CMK (cell line): ENCODE data around the gene DUSP14.
"Not testable (repeated sequence)": the region's sequence is repeated elsewhere in the genome, so short reads cannot be mapped to it uniquely, and the experiment has no call there.

ENCODE experiments used
- DNase-seq: peaks from one replicate; pipeline ENCODE4 v3.0.0-alpha.2; 2010; ENCODE audit warnings: low read depth

The DUSP14 gene

DNA sequence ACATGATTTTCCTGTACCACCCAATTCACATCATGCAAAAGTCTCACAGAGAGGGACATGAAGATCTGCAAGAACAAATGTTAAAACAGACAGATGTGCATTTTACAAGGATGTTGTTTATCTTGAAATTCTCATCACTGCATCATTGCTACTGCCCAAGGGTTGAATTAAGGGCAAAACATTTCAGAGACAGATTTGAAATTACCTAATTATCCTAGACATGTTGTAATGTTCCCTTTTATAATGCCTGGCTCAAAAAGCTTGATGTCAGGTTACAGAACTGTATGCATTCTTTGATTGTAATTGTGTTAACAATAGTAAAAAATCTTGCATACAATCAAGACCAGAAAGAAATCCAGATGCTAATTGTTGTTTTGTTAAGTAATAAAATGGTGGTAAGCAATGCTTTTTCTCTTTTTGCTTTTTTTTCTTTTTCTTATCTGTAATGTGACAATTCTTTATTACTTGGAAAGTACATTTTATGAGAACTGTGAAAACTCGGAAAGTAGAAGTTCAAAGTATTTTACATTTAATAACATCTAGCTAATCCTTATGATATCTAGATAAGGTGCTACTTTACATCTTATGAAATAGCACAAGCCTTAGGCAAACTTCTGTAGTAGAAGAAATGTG is 3.6 kb upstream of the DUSP14 start:
- no peak for DNase-seq

DNA sequence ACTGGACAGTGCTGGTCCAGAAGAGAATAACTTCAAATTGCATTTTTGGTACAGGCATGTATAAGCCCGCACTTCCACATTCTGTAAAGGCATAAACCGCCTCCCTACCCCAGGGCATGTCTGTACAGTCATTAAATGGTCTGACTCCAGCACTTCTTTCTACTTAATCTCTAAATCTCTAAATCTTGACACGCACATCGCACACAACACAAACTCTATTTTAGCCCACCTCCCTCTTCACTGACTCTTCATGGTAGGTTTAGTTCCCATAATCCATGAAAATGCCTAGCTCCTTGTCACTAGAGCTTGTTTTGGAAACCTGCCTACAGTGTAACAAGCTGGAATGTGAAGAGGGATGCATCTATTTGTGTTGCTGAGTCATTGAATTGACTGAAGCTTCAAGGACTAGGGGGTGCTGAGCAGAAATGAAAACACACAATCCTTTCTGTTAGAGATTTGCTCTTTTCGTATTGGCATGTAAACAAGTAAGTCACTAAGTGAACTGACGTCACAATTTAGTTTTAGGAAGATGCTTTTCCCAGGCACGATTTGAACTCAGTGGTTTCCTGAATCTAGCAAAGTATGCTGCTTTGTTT is 1.6 kb upstream of the DUSP14 start:
- DNase-seq: no peak

- DNase-seq: no peak
Observed at GRCh38 chr17:37488607-37489196, 989 bp upstream of the DUSP14 start.

DNA sequence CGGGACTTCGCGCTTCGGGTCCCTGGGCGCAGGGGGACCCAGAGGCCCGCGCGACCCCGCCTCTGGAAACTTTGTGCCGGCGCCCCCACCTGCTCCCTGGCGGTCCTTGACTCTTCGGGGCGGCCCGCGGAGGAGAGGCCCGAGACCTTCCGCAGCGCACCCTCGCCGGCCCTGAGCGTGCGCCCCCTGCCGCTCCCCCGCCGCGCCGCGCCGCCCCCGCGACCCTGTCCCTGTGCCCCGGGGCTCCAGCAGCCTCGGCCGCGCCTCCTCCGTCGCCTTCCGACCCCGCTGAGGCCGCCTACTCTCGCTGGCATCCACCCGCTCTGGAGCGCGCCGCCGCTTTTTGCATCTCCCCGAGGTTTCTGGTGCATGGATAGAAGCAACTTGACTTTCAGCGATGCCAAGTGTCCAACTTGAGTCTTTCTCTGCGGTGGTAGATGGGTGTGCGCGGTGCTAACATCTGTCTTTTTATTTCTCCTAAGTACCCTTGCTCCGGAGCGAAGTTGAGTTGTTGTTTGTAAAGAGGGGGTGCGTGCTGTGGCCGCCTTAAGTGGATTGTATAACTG is 414 bp downstream of the DUSP14 start:
- DNase-seq: peak; percentile 30

GRCh38 chr17:37490638-37491614 is 1.2 kb downstream of the DUSP14 start:
- DNase-seq: no peak

- DNase-seq: no peak
Observed at GRCh38 chr17:37492167-37492566, 2.5 kb downstream of the DUSP14 start.

DNA sequence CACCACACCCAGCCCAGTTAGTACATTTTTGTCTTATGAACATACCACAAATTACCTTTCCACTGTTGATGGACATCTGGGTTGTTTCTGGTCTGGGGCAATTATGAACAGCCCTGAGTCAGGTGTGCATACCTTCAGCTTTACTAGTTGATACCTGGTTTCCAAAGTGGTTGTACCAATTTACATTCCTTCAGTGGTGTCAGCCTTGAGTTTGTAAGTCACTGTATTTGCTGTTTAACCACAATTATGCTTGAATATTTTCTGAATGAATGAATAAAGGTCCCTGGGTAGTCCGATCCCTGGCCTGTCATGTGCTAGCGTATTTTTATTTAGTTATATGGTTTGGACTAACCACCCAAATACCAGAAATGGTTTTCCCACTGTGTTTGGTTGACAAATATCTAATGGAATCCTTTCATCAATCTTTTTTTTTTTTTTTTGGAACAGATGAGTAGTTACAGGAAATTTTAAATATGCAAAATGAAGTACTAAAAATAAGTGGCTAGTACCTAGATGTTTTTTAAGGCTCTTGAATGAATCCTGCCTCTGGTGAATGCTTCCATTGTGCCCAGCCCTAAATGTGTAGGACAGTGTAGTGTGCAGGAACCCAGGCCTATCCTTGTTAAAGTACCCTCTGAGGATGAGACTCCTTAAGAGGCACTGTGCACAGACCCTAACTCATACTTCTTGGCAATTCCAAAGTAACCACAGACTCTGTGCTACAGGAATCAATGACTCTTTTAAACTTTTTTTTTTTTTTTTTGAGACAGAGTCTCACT is 3.7 kb downstream of the DUSP14 start:
- no peak for DNase-seq

GRCh38 chr17:37494401-37494831 is 4.7 kb downstream of the DUSP14 start:
- no peak for DNase-seq

DNA sequence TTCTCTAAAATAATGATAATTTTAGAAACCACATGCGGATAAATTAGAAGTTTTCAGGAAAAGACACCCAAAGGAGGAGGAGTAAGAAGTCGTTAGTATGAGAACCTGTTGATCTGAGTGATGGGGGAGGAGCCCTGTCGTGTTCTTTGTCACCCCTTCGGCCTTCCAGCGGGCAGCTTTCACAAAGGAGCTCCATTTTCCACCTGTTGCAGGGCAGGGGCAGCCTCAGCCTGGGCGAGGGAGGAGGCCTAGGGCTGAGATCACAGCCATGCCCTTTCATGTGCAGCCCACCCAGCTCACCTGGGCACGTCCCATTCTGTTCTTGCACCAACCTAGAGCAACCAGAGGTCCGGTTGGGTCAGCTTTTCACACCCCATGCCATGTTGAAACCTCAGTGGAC is 5.3 kb downstream of the DUSP14 start:
- no peak for DNase-seq

DNA sequence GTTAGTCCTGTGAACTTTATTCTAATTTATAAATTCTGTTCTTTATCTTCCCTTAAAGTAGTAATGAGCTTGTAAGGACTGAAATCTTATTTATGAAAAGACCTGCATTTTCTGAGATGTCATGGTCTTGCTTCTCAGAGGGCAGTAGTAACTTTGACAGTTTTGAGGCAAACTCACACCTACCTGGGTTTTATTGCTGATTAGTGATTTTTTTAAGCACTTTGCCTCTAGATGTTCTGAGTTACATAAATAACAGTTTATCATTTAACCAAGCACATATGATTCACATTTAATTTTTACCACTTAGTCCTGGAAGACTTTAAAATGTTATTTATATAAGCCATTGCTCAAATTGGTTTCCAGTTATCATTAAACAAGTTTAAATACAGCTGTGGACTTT is 10.7 kb downstream of the DUSP14 start:
- DNase-seq: no peak

DNA sequence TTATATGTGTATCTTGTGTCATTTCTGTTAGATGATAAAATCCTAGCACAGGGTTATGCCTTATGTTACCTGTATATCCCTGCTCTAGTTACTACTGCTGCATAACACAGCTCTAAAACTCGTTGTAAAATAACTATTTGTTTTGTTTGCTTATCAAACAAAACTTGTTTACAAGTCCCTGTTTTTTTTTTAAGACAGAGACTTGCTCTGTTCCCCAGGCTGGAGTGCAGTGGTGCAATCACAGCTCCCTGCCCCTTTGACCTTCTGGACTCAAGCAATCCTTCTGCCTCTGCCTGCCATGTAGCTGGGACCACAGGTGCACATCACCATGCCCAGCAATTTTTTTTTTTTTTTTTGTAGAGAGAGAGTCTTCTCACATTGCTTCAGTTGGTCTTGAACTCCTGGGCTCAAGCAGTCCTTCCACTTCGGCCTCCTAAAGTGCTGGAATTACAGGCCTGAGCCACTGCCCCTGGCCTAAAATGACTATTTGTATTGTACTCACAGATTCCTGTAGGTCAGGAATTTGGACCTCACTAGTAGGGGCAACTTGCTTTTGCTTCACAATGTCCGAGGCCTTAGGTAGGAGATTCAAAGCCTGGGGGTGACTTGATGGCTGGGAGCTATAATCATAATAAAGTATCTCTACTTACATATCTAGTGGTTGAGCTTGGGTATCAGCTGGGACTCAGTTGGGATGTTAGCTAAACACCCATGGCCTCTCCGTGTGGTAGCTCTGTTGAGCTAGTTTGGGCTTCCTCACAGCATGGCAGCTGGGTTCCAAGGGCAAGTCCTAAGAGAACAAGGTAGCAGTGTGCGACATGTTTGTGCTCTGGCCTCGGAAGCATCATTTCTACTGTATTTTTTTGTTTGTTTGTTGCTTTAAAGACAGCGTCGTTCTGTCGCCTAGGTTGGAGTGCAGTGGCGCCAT is 12.6 kb downstream of the DUSP14 start:
- DNase-seq: no peak

- DNase-seq: no peak
Observed at GRCh38 chr17:37503148-37503547, 13.5 kb downstream of the DUSP14 start.

- no peak for DNase-seq
Observed at GRCh38 chr17:37505333-37505732, 15.6 kb downstream of the DUSP14 start.

DNA sequence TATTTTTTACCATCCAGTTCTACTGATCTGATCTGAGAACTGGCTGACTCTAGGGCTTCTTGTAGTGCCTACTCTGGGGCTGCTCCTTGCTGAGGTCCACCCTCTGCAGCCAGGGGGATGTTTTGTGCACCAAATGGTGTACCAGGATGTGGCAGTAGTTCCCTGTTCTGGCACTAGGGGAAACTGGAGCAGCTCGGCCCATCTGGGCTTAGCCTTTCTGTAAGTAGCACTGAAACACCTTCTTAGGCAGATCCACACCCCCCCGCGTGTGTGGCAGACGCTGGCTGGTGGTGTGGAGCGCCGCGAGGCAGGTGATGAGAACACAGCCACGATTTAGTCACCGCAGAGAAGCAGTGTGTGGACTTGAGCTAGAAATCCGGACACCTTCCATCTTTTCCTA is 17.0 kb downstream of the DUSP14 start:
- no peak for DNase-seq

- no peak for DNase-seq
Observed at GRCh38 chr17:37507111-37507510, 17.4 kb downstream of the DUSP14 start.

DNA sequence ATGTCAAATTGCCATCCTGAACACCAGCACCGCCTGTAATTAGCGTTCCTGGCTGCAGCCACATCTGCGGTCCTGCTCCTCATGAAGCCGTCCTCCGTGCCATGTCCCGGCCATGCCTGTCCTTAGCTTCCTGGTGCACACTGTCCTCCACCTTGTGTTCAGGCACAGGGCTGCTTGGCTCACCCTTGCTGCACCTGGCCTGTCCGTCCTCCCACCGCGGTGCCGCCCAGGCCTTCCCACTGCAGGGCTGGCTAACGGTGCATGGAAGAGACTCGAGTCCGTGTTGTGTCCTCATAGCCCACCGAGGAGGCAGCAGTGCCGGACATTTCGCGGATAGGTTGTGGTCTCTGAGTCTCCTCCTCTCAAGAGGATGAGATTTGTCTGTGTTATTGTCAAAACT is 20.4 kb downstream of the DUSP14 start:
- DNase-seq: no peak

DNA sequence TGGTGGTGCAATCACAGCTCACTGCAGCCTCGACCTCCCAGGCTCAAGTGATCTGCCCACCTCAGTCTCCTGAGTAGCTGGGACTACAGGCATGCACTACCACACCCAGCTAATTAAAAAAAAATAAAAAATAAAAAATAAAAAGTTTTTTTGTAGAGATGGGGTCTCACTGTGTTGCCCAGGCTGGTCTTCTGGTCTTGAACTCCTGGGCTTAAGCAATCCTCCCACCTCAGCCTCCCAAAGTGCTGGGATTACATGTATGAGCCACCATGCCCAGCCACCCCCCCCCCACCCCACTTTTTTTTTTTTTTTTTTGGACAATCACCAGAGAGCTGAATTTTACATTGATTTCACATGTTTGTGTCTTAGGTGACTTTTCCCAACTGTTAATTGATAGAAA is 22.0 kb downstream of the DUSP14 start:
- DNase-seq: not testable (repeated sequence)

- no peak for DNase-seq
Observed at GRCh38 chr17:37512442-37513068, 22.9 kb downstream of the DUSP14 start.

DNA sequence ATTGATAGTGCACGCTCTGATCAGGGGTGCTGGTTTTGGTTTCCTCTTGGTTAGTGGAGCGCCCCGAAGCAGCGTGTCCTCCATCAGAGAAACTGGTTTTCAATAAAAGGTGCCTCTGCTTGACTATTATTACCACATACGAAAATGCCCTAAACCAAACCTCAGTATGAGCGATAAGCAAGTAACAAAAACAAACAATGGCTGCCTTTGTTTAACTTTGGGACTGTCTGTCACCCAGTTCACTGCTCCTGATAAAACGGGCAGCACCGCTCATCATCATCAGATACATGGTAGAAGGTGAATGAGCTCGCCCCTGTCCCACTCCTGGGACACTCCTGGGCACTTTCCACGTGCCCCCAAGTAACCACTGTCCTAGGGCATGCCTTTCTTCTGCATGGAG is 24.0 kb downstream of the DUSP14 start:
- DNase-seq: no peak

DNA sequence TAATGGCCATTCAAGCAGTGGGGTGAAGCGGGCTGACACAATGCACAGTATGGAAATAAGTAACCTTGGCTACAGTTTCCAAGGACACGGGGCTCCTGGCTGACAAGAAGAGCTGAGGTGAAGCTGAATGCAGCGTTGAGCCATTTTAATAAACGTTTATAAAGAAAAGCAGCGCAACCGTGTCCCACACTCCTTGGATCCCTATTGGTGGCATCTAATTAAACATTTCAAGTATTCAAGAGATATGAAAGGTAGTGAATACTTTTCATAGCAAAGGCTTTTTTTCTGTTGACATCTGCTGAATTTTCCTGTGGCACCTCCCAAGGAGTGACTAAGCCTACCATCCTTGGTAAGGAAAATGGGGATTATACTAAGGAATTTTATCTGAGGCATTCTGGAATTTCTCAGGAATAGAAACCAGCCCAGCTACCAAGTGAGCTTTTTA is 26.5 kb downstream of the DUSP14 start:
- DNase-seq: no peak
